ENCODE results near the gene LCN12. TPM values are rescaled to one million over a fixed set of nuclear protein-coding genes. Genes with fewer than 3 reads are reported as not detected.
A peak's percentile ranks its signal among the peaks of the same experiment; 100 is the strongest.

Gene LCN12
- total RNA-seq, 1 experiment from 2014 or later = 2.1 TPM

DNA sequence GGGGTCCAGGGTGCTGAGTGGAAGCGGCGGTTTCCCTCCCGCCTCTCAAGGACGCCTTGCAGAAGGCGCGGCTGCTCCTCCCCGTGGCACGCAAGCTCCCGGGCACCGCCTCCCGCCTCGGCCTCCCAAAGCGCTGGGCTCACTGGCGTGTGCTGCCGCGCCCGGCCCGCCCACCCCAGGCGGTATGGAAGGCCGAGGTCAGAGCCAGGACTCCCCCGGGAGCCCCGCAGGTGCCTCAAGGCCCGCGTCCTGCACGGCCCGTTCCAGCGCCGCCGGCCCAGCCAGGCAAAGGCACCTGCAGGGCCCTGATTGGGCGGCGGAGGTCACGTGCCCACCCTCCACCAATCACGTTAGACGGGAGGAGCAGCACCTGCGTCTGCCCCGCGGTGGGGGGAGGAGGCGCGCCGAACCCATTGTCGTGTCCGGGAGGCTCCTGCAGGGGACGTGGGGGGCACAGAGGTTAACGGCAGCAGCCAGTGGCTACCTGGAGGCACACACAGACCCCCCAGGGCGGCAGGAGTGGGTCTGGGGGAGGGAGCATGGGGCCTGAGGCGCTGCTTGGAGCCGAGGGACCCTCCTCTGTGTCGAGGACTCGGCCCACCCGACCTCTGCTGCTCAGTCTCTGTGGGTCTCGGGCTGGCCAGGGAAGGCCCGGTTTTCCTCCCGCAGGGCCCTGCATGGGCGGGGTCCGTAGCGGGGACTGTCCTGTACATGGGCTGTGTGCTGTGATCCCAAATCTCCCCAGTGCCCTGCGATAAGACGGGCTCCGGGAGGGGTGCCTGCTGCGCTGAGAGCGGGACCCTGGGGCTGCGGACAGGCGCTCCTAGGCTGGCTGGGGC is 2.0 kb upstream of the LCN12 start:
- peak overlapping the region; percentile 43 for H3K18ac ChIP-seq (ENCODE audit: insufficient read length, low read depth, low read length)
- H2AFZ ChIP-seq (ENCODE audit: low read length) = no peak overlapping the region
- H4K5ac ChIP-seq (ENCODE audit: insufficient read length, low read depth, low read length) = no peak overlapping the region
- H2BK12ac ChIP-seq (ENCODE audit: insufficient read length, low read depth, low read length) = no peak overlapping the region
- no peak overlapping the region for H2AK5ac ChIP-seq (ENCODE audit: insufficient read length, low read length)
- H3K9ac ChIP-seq (ENCODE audit: extremely low read depth, insufficient read length, low read length) = no peak overlapping the region
- H3K4me3 Mint-ChIP-seq = peak overlapping the region; percentile 74 to 87
- no peak overlapping the region for H3T11ph ChIP-seq (ENCODE audit: low read length)
- H3K4me1 ChIP-seq (ENCODE audit: insufficient read depth, low read length) = no peaks in the 10 kb centered on the region
- H3K4me1 Mint-ChIP-seq = peaks cover 8 to 15% of the 10 kb centered on the region in 2 experiments
- H3K9me3 ChIP-seq (ENCODE audit: control insufficient read depth, low read depth, low read length) = no peaks in the 10 kb centered on the region
- no peaks in the 10 kb centered on the region for H3K27me3 ChIP-seq (ENCODE audit: insufficient read depth, low read length)
- no peak overlapping the region for H4K91ac ChIP-seq (ENCODE audit: insufficient read length, low read depth, low read length)
- peaks cover 5% of the 10 kb centered on the region for H3K23me2 ChIP-seq (ENCODE audit: insufficient read length, low read depth, low read length, poor library complexity, severe bottlenecking)
- peak overlapping the region in 2 of 3 experiments; percentile 83 to 87; a peak in 2 of 7 replicates for H3K27ac Mint-ChIP-seq
- peak overlapping the region; percentile 55 for H3K4me2 ChIP-seq (ENCODE audit: insufficient read depth, insufficient read length, low read length)
- no peak overlapping the region for H3K4ac ChIP-seq (ENCODE audit: low read depth, low read length)
- peak; percentile 97 for DNase-seq
- no peak overlapping the region for H2BK20ac ChIP-seq (ENCODE audit: low read depth, low read length, poor library complexity, severe bottlenecking)
- H3K27ac ChIP-seq (ENCODE audit: insufficient read length, low read depth, low read length) = no peak overlapping the region
- no peaks in the 10 kb centered on the region for H3K36me3 Mint-ChIP-seq (ENCODE audit: insufficient read depth in 1 of 3, low read depth in 3 of 3)
- H4K20me1 ChIP-seq (ENCODE audit: control insufficient read depth, insufficient read depth, insufficient read length) = no peaks in the 10 kb centered on the region
- no peak overlapping the region for H3K56ac ChIP-seq (ENCODE audit: insufficient read length, low read depth, low read length)
- no peaks in the 10 kb centered on the region for H3K79me1 ChIP-seq (ENCODE audit: insufficient read depth, low read depth, low read length, poor library complexity, severe bottlenecking)
- H3K14ac ChIP-seq (ENCODE audit: insufficient read depth, low read length) = peak overlapping the region; percentile 61; the same call in 1 of the 2 replicates
- no peaks in the 10 kb centered on the region for H3K79me2 ChIP-seq (ENCODE audit: insufficient read depth, low read length)
- H2BK120ac ChIP-seq (ENCODE audit: low read depth, low read length, poor library complexity, severe bottlenecking) = no peak overlapping the region
- no peaks in the 10 kb centered on the region for H3K27me3 Mint-ChIP-seq (ENCODE audit: low read depth)
- no peak overlapping the region for H4K8ac ChIP-seq (replicated peaks; ENCODE audit: insufficient read length, low read depth, low read length)
- no peak overlapping the region for H2BK5ac ChIP-seq (ENCODE audit: insufficient read length, low read length)
- no peak overlapping the region for H2BK15ac ChIP-seq (ENCODE audit: low read depth, low read length)
- TF ChIP-seq CTCF (conservative IDR thresholded peaks at IDR 0.05) = peak; percentile 27; the same call in 1 of the 3 replicates
- H3K23ac ChIP-seq (ENCODE audit: insufficient read length, low read depth, low read length) = no peak overlapping the region
- no CpG with 5 or more reads among the region's 63 CpGs for WGBS (ENCODE audit: extremely low coverage, insufficient read length, low lambda C conversion rate)
- H3K9me3 Mint-ChIP-seq = no peaks in the 10 kb centered on the region
